Stimulated activated CD4-positive, alpha-beta T cell treated with anti-CD3 and anti-CD28 coated beads, Interleukin-1b, Interleukin-23, amount 100 ng/mL, for 4 hours (primary cell): ENCODE measurements around the gene PADI4.
A peak's percentile ranks its signal among the peaks of the same experiment; 100 is the strongest.
"Not testable (repeated sequence)": the region's sequence is repeated elsewhere in the genome, so short reads cannot be mapped to it uniquely, and the experiment has no call there.

Experiments used
- DNase-seq, 2 donors: peaks; one replicate each; pipeline ENCODE4 v3.0.0-alpha.2; 2020; ENCODE audit warnings: low read depth in 2 of 2

PADI4 gene

DNA sequence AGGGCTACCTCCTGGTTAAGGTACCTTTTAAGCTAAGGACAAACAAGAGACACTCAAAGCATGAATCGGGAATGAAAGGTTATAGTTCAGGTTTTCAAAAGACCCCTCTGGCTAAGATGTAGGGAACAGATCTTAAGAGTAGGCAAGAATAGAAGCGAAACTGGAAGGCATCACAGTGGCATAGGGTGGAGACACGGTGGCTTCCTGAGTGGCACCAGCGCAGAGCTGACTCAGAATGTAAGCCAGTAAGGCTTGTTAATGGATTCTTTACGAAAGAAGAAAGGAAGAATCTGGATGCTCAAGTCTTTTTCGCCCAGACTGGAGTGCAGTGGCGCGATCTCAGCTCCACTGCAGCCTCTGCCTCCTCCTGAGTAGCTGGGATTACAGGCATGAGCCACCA, 85.2 kb downstream of the PADI4 start:
- no peak for DNase-seq

DNA sequence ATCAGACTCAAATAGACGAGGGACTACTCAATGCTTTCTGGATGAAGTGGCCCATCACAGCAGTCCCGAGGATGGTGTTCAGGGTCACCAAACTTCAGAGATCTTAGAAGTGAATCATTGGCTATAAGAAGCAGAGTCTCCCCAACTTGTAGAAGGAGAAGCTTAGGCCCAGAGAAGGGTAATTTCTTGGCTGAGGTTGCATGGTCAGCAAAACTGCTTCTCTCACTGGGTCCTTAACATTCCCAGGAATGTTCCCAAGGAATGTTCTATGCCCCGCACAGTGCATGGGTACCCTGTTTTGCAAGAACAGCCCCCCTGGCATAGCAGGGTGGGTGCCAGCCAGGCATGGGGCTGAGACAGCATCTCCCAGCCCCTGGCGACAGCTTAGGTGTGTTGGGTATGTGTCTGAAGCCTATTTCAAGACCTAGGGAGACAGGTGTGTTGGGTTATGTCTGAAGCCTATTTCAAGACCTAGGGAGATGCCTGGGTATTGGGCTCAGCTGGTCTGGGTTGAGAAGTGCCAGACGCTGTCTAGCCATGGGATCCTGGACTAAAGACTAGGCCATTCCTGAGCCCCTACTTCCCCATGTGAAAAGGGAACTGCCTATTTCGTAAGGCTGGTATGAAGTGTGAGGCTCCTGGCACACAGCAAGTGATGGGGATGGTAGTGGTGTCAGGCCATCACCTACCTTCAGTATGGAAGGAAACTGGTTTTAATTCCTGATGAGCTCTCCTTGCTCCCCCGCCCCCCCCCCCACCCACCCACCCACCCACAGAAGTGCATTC, 90.1 kb downstream of the PADI4 start:
- DNase-seq, result no peak

GRCh38 chr1:17400725-17401341, 92.8 kb downstream of the PADI4 start:
- DNase-seq, result no peak

GRCh38 chr1:17401841-17402240, 93.8 kb downstream of the PADI4 start:
- DNase-seq, result no peak

DNA sequence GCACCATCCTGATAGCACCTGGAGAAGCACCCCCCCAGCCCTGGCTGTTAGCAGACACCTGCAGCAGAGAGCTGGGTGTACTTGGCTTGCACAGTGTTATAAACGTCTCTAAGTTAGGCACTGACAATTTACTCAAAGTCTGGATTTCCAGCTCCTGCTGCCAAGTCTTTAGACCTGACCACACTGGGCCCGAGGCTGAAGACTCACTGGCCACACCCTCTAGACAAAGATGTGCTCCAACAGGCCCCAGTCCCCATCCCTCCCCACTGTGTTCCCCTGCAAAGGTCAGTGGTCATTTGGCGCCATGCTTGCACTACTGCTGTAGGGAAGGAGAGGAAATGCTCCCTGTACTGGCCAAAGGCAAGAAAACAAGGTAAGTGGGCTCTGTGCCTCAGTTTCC, 95.1 kb downstream of the PADI4 start:
- DNase-seq, result no peak

- DNase-seq, result no peak
Measured at GRCh38 chr1:17404034-17404684, 96.2 kb downstream of the PADI4 start.

DNA sequence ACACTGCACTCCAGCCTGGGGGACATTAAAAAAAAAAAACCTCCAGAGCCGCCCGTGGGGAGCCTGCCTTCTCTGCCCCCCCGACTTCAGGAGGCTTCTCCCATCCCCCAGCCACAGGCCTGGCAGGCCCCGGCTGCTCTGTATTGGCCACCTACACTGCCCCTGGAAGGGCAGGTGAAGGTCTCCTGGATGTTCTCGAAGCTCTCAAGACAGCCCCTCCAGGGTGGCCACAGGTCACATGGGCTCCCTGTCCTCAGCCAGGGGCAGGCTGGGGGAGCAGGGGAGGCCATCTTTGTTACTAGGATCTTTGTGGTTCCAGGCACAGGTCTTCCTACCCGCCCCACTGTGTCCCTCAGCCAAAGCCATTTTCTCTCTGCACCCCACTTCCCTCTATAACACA, 96.8 kb downstream of the PADI4 start:
- DNase-seq, result no peak

- peak; percentile 28 to 29 for DNase-seq
Measured at GRCh38 chr1:17405898-17406759, 98.1 kb downstream of the PADI4 start.

DNA sequence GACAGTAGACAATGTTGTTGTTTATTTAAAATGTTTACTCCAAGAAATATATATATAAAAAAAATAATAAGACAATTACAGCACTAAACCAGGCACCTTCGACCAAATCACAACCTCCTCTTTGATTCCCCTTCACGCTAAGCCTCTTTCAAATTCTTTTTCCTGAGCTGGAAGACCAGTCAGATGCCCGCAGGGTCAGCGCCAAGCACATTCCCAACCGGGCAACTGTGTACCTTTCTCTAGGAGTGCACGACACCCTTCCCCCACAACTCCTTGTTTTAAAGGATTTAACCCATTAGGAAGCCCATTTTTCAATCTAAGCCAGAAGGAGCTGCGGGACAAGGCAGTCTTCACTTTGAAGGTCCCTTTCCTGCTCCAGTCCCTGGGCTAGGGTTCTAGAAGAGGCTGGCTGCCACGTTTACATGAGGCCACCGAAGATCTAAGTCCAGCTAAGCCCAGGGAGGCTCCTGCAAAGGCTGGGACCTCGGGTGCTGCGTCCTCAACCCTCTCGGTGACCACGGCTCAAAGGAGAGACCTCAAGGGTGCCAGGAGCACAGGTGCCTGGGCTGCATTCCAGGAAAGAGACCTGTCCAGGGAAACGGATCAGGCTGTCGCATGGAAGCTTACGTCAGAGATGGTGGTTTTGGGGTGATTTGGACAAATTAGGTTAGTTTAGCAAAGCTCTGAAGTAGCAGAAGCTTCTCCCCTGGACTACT, 98.9 kb downstream of the PADI4 start:
- not testable (repeated sequence) for DNase-seq

DNA sequence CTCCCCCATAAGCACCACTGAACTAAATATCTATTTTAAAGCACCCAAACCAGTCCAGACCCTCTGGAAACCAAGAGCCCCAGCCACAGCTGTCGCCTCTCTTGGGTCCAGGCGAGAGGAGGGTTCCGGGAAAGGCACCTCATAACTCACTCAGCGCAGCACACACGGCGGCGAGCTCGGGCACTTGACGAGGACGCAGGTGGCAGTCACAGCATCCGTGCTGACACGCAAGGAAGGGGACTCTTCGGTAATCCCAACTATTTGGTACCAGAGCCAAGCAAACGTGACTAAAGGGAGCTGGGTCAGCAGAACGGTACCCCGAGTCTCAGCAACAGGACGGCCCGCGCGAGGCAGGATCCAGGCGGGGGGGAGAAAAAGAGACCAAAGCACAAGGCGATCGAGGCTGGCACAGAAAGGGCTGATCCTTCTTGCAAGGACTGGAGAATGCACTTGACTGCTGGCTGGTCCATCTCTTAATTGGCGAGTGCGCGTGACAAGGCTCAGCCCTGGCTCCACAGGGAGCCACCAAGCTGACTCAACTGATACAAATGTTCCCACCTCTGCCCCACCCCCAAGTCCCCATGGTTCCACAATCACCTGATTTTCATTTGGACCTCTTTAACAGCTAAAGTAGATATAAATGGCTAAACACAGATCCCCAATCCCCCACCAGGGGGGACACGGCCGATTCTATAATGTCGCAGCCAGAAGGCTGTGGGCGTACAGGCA, 100.0 kb downstream of the PADI4 start:
- not testable (repeated sequence) for DNase-seq

DNA sequence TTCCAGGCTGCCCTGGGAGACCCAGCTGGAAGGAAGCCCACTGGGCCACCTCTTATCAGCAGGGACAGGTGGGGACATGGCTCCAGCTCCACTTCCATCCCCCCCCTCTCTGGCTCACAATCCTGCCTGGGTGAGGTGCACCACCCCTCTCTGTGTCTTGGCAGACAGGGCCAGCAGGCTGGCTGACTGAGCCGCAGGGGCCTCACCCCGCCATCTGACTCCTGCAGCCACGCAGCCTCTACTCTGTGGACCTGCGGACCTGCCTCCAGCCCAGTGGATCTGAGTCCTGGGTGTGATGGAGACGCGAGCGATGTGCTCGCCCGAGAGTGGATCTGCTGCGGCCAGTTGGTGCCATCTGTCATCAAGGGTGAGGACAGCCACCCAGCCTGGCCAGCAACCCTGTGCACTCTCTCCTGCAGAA, 101.4 kb downstream of the PADI4 start:
- no peak for DNase-seq

GRCh38 chr1:17412093-17412870, 104.3 kb downstream of the PADI4 start:
- DNase-seq, result no peak
